ENCODE measurements around the gene CADPS2.

DNA sequence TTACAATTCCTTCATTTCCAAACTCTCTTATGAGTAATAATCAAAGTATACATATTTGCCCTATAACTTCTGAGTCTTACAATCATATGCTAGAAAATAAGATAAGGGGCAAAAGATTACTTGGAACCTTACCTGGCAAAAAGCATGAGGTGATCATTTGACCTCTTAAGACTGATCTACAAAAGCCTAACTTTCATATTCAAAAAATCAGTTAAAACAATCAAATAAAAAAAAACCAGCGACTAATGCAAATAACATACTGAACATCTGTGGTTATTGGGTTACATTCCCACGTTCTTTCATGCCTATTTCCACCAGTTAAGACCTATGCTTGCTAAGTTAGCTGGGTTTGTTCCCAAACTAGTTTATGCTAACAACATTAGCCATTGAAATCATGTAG lies 375.0 kb downstream of the CADPS2 start:
- TF ChIP-seq TAF1 (IDR thresholded peaks at IDR 0.05; ENCODE audit: low read depth, low read length): no peak
- no peak for TF ChIP-seq POLR2AphosphoS5 (IDR thresholded peaks at IDR 0.05; ENCODE audit: low read depth, low read length)
- no peak for TF ChIP-seq POU2F2 (IDR thresholded peaks at IDR 0.05; ENCODE audit: low read depth, low read length)
- no peak for TF ChIP-seq POLR2A (IDR thresholded peaks at IDR 0.05; ENCODE audit: low read depth, low read length)
- no peak for TF ChIP-seq PAX5 (IDR thresholded peaks at IDR 0.05; ENCODE audit: insufficient read depth, low read length, severe bottlenecking)
- no peak for TF ChIP-seq SPI1 (IDR thresholded peaks at IDR 0.05; ENCODE audit: low read depth, low read length)
